COR-L47 (cell line): ENCODE results near the gene TMEM126A.
"Not testable (repeated sequence)": the region's sequence is repeated elsewhere in the genome, so short reads cannot be mapped to it uniquely, and the experiment has no call there.

ENCODE experiments used
- DNase-seq: peaks from one replicate; lab custom pipeline; 2025; lab: John Stamatoyannopoulos, UW

The TMEM126A gene

GRCh38 chr11:85647604-85648299 lies at the start of gene TMEM126A:
Gene TMEM126A, plus strand, starts transcription at chr11:85647967. Its CDS starts 2,289 bp downstream, at chr11:85650256.
- peak; percentile 83 for DNase-seq

GRCh38 chr11:85599083-85599482 lies 48.7 kb upstream of the TMEM126A start:
- DNase-seq: no peak

- DNase-seq: no peak
These were observed 45.1 kb upstream of the TMEM126A start for GRCh38 chr11:85602526-85603213.

- no peak for DNase-seq
These were observed 44.5 kb upstream of the TMEM126A start for GRCh38 chr11:85603220-85603619.

GRCh38 chr11:85606237-85606636 lies 41.5 kb upstream of the TMEM126A start:
- not testable (repeated sequence) for DNase-seq

GRCh38 chr11:85608621-85609020 lies 39.1 kb upstream of the TMEM126A start:
- DNase-seq: not testable (repeated sequence)

GRCh38 chr11:85609286-85609685 lies 38.5 kb upstream of the TMEM126A start:
- not testable (repeated sequence) for DNase-seq

- DNase-seq: not testable (repeated sequence)
These were observed 36.1 kb upstream of the TMEM126A start for GRCh38 chr11:85611643-85612042.

GRCh38 chr11:85619499-85619898 lies 28.3 kb upstream of the TMEM126A start:
- no peak for DNase-seq

- no peak for DNase-seq
These were observed 27.5 kb upstream of the TMEM126A start for GRCh38 chr11:85620256-85620655.

GRCh38 chr11:85626496-85626895 lies 21.3 kb upstream of the TMEM126A start:
- DNase-seq: no peak

- peak; percentile 5 for DNase-seq
These were observed 20.3 kb upstream of the TMEM126A start, which contains the start of gene DLG2 for GRCh38 chr11:85627332-85627997. Gene DLG2, minus strand, starts transcription at chr11:85627344.

- peak; percentile 98 for DNase-seq
These were observed 19.6 kb upstream of the TMEM126A start, which contains the start of gene TMEM126B for GRCh38 chr11:85627998-85628770. Gene TMEM126B, plus strand, starts transcription at chr11:85628593. Its CDS starts 15 bp downstream, at chr11:85628608.

GRCh38 chr11:85628771-85629341 lies 18.9 kb upstream of the TMEM126A start:
- DNase-seq: no peak

GRCh38 chr11:85634747-85635146 lies 13.0 kb upstream of the TMEM126A start:
- no peak for DNase-seq

- no peak for DNase-seq
These were observed 4.6 kb upstream of the TMEM126A start for GRCh38 chr11:85643191-85643614.

GRCh38 chr11:85647078-85647477 lies 689 bp upstream of the TMEM126A start:
- DNase-seq: no peak

- DNase-seq: no peak
These were observed 3.4 kb downstream of the TMEM126A start for GRCh38 chr11:85651118-85651517.

GRCh38 chr11:85652786-85653447 lies 5.2 kb downstream of the TMEM126A start:
- no peak for DNase-seq

GRCh38 chr11:85654343-85654742 lies 6.6 kb downstream of the TMEM126A start:
- DNase-seq: not testable (repeated sequence)

GRCh38 chr11:85656777-85657176 lies 9.0 kb downstream of the TMEM126A start:
- DNase-seq: no peak
